ENCODE measurements around the gene NMUR2. TPM values are rescaled to one million over a fixed set of nuclear protein-coding genes. Genes with fewer than 3 reads are reported as not detected.

NMUR2 gene, protein sequence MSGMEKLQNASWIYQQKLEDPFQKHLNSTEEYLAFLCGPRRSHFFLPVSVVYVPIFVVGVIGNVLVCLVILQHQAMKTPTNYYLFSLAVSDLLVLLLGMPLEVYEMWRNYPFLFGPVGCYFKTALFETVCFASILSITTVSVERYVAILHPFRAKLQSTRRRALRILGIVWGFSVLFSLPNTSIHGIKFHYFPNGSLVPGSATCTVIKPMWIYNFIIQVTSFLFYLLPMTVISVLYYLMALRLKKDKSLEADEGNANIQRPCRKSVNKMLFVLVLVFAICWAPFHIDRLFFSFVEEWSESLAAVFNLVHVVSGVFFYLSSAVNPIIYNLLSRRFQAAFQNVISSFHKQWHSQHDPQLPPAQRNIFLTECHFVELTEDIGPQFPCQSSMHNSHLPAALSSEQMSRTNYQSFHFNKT
- total RNA-seq (ENCODE audit: low replicate concordance) = not detected in 2 replicates

DNA sequence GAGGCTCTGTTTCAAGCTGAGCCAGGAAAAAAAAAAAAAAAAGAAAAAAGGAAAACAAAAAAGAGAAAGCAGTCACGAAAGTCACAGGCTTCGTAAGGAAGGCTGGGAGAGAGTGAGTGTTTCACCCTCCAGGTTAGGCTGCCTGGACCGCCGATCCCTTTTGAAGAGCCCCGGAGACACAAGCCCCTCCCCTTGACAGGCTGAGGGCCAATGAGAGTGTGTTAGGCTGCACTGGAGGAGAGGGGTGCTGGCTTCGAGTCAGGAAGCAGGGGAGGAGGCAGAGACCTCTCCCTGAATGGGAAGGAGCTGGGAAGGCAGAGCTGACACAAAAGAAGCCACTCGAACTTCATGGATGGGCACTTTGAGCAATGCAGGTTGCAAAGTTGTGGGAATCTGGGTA lies at the start of gene NMUR2:
Gene NMUR2, minus strand, starts transcription at position 135 of the 400 bp plus-strand sequence. CDS start 166 bp downstream, outside the sequence.

